Head of caudate nucleus (tissue), 42 donors: Measurements from ENCODE around the gene CD80.

Experiments
- DNase-seq, 42 donors: peaks; one replicate each; pipeline versions ENCODE4 v3.0.0 to v3.0.0-alpha.2; 2020 to 2021; ENCODE audit warnings: mixed read lengths in 7 of 42
- intact Hi-C: fragments of 100-400 bp; cut with DNase I; formaldehyde crosslinking; loops from one replicate; pipeline ENCODE4 v1.15.0; 2022

Gene CD80

GRCh38 chr3:119510690-119511089 is 48.7 kb downstream of the CD80 start:
- intact Hi-C loops: no loop called here
- no peak for DNase-seq

DNA sequence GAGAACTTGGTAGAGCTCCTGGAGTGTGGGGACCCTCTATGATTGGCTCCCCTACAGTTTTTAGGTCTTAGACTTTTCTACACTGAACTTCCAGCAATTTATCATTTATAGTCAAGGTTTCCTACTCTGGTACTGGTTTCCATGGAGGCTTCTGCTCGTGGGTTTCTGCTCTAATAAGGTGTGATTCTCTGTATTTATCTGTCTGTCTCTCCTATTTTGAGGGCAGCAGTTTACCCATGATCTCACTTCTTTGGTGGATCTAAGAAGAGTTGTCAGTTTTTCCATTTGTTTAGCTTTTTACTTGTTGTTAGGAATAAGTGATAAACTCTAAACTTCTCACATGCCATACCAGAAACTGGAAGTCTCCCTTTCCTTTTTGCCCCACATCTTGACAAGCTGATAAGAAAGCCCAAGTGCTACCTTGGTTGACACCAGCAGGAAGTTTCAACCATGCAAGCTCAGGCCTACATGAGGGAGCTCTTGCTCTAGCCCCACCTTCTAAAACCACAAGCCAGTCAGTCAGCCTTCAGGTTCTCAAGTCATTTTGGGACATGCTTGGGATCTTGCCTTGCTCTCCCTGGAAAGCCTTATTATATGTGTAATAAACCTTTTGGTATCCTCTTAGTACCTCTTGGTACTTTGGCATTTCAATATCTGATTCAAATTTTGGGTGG is 51.1 kb downstream of the CD80 start:
- DNase-seq: no peak
- intact Hi-C loops: no loop called here

DNA sequence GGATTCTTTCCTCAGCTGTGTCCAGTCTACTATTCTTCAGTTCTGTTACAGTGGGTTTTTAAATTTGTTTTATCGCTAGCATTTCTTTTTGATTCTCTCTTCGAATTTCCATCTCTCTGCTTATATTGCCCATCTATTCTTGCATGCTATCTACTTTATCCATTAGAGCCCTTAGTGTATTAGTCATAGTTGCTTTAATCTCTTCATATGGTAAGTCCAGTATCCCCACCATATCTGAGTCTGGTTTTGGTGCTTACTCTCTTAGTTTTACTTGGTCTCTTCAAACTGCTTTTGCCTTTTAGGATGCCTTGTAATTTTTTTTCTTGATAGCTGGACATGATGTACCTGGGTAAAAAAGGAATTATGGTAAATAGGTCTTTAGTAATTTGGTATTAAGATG is 52.0 kb downstream of the CD80 start:
- intact Hi-C loops: no loop called here
- DNase-seq: no peak

GRCh38 chr3:119506631-119507030 is 52.8 kb downstream of the CD80 start:
- intact Hi-C loops: no loop called here

GRCh38 chr3:119500901-119501300 is 58.5 kb downstream of the CD80 start:
- intact Hi-C loops: no loop called here
- no peak for DNase-seq

More at GRCh38 chr3:119506631-119507030, 52.8 kb downstream of the CD80 start:
- no peak for DNase-seq

DNA sequence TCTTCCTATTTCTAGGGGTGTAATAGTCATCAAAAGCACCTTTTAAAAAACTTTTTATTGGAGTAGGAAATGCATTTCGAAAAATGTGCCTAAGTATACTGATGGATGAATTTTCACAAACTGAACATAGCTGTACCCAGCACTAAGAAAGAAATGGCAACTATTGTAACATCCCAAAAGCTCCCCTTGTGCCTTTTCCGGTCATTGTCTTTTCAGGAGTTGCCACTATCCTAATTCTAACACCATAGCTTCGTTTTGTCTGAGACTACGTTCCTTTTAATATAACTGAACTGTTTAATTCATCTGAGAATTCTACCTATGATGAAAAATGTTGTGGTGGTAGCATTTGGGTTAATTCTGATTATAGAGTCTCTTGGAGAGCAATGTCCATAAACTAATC is 59.1 kb downstream of the CD80 start:
- intact Hi-C loops: no loop called here
- no peak for DNase-seq

DNA sequence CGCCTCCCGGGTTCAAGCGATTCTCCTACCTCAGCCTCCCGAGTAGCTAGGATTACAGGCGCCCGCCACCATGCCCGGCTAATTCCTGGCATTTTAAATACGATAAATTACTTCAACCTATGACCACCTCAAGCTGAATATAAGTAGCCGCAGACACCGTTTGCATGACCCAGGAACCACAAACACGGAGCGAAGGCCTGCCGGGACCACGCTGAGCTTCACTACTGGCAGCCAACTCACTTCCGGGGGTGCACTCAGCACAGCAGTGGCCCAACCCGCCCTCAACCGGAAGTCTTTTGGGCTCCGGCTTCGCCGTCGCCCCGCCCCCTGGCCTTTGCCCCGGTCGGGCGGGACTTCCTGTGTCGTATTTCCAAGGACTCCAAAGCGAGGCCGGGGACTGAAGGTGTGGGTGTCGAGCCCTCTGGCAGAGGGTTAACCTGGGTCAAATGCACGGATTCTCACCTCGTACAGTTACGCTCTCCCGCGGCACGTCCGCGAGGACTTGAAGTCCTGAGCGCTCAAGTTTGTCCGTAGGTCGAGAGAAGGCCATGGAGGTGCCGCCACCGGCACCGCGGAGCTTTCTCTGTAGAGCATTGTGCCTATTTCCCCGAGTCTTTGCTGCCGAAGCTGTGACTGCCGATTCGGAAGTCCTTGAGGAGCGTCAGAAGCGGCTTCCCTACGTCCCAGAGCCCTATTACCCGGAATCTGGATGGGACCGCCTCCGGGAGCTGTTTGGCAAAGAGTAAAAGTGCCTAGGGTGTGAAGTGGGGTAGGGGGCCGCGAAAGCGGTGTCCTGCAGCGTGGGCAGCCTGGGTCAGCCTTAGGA is 61.0 kb downstream of the CD80 start, which contains the start of gene TIMMDC1:
TIMMDC1 (plus strand) TSS at position 362 of the 826 bp plus-strand sequence; CDS start at position 549, 187 bp downstream.
- DNase-seq: peak; percentile 96 to 100 (median 99)
- intact Hi-C loops: loop anchor here (2.0 kb wide), 1 partner anchor 36 kb away; the partner anchor contains the start of gene TMEM39A

DNA sequence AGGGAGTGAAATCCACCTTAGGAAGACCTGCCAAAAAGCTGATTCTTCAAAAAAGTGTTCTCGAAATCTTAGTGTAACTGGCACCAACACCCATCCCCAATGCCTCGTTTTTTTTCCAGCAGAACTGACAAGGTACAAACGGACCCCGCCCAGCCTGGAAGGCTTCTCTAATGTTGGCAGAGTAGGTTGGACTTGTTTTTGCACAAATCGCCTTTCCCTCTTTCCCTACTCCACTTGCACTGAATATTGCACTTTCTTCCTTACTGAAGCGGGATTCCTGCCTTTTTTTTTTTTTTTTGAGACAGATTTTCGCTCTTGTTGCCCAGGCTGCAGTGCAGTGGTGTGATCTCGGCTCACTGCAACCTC is 61.6 kb downstream of the CD80 start:
- DNase-seq: peak in 29 of 42 donors; percentile 4 to 57 (median 29)
- intact Hi-C loops: loop anchor here (2.0 kb wide), 1 partner anchor 35 kb away; the partner anchor contains the start of gene TMEM39A

DNA sequence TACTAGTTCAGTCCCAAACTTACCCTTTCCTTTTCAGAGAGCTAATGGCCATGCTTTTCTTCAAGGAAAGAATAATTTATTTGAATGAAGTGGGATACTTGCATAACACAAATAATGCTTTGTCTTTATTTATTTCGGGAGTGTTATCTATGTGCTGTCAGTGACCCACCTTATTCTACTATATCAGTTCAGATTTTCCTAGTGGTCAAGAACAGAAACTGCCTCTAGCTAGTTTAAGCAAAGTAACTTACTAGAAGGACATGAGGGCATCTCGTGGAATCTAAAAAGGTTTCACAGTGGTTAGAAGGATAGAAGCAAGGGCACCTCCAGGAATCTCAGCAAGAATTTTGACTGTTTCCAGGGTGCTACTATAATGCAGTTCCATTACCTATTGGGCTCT is 64.8 kb downstream of the CD80 start:
- intact Hi-C loops: no loop called here

GRCh38 chr3:119492810-119493209 is 66.6 kb downstream of the CD80 start:
- intact Hi-C loops: no loop called here
- DNase-seq: no peak

More for the DNA sequence above, 64.8 kb downstream of the CD80 start:
- DNase-seq: no peak

GRCh38 chr3:119492128-119492527 is 67.3 kb downstream of the CD80 start:
- DNase-seq: no peak
- intact Hi-C loops: no loop called here

GRCh38 chr3:119490153-119490552 is 69.3 kb downstream of the CD80 start:
- intact Hi-C loops: no loop called here
- DNase-seq: no peak

- intact Hi-C loops: no loop called here
- DNase-seq: no peak
Measured at GRCh38 chr3:119485563-119485962, 73.9 kb downstream of the CD80 start.

GRCh38 chr3:119483101-119483500 is 76.3 kb downstream of the CD80 start:
- intact Hi-C loops: no loop called here
- DNase-seq: no peak

DNA sequence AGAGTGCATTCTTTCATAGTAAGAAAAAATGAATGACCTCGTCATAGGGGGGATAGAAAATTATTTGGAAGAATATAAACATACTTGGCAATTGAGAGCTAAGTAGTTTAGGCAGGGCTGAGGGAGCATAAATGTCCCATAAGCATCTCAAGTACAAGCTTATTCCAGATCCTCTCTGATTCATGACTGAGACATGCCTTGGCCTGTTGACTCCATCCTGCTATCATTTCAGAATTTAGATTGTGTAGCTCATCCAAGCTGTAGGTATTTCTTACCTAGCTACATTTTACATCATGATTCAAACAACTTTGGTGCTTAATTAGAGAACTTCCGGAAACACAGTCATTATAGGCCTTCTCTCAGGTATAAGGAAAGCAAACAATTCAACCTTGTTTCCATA is 78.3 kb downstream of the CD80 start:
- intact Hi-C loops: no loop called here
- no peak for DNase-seq
